RWPE1 (cell line): ENCODE measurements around the gene PKDCC.

Source experiments
- CTCF ChIA-PET: fragments of 350-600 bp; sonication (Branson Sonifier 250); formaldehyde crosslinking; extraction: SDS; loops from one replicate; lab custom pipeline; 2021; lab: Yijun Ruan, JAX
- POLR2A ChIA-PET: fragments of 400-600 bp; formaldehyde crosslinking; extraction: SDS; loops from one replicate; lab custom pipeline; 2020; ENCODE audit warnings: antibody characterized with exemption; ENCODE audit not compliant: low non-redundant PET; lab: Yijun Ruan, JAX
- DNase-seq: peaks from one replicate; pipeline ENCODE4 v3.0.0; 2012; ENCODE audit warnings: low spot score
- H3K27ac ChIP-seq: fragments of 450-650 bp; 2 replicates; pipeline ENCODE4 v1.5.1; 2017
- TF ChIP-seq, protein P1 (sequence below): fragments of 450-650 bp; conservative IDR thresholded peaks from 2 replicates; pipeline ENCODE4 v1.5.1; 2017; ENCODE audit warnings: low read depth, mild to moderate bottlenecking

Gene PKDCC

GRCh38 chr2:42071791-42072190 is 24.0 kb downstream of the PKDCC start:
- POLR2A ChIA-PET, result no interaction called here
- no peak for DNase-seq
- CTCF ChIA-PET, result interaction anchor here (0.8 to 2.1 kb wide), 3 partner anchors 202 to 219 kb away, joined by 3 to 6 read pairs (median 5); no protein-coding TSS in a partner anchor
- no peak overlapping the region for H3K27ac ChIP-seq
- TF ChIP-seq, protein P1, sequence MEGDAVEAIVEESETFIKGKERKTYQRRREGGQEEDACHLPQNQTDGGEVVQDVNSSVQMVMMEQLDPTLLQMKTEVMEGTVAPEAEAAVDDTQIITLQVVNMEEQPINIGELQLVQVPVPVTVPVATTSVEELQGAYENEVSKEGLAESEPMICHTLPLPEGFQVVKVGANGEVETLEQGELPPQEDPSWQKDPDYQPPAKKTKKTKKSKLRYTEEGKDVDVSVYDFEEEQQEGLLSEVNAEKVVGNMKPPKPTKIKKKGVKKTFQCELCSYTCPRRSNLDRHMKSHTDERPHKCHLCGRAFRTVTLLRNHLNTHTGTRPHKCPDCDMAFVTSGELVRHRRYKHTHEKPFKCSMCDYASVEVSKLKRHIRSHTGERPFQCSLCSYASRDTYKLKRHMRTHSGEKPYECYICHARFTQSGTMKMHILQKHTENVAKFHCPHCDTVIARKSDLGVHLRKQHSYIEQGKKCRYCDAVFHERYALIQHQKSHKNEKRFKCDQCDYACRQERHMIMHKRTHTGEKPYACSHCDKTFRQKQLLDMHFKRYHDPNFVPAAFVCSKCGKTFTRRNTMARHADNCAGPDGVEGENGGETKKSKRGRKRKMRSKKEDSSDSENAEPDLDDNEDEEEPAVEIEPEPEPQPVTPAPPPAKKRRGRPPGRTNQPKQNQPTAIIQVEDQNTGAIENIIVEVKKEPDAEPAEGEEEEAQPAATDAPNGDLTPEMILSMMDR, result no peak

DNA sequence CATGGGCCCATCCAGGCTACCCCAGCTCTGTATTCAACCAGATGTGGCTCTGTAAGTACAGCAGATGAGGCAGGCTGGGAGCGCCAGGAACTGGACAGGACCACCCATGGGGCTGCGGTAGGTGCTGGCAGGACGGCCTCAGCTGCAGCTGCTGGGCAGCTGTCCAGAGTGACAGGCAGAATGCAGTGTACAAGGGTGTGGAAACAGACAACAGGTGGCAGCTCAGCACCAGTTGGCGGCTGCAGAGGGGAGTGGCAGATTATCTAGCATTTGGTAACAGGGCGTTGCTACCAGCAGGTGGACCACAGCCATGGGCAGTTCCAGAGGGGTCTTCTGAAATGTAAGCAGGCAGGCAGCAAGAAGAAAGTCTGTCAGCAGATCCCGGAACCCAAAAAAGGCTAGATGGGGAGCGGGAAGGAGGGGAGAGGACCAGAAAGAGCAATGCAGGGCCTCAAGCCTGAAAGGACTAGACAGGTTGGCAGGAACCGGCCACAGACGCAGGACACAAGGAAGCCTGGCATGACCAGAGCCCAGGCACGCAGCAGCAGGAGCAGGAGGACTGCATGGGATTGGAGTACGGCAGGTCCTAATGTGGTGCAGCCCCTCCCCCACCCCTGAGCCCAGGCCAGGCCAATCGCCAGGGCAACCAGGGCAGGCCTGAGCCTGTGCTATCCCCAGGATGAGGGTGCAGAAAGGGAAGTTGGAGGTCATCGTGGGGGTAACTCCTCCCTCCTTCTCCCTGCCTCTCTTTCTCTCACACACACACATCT is 24.7 kb downstream of the PKDCC start:
- H3K27ac ChIP-seq, result peak overlapping the region; percentile 37; the same call in 1 of the 2 replicates
- ChIA-PET CTCF (interaction anchor here (0.8 to 2.1 kb wide), 3 partner anchors 203 to 219 kb away, joined by 3 to 6 read pairs (median 5); no protein-coding TSS in a partner anchor), POLR2A (no interaction called here)
- TF ChIP-seq, protein P1, result no peak
- no peak for DNase-seq

- TF ChIP-seq, protein P1, result no peak
These were observed 26.1 kb downstream of the PKDCC start for GRCh38 chr2:42073739-42074503.

GRCh38 chr2:42074661-42075060 is 26.8 kb downstream of the PKDCC start:
- no peak for DNase-seq
- CTCF ChIA-PET, result interaction anchor here (0.9 kb wide), 1 partner anchor 205 kb away, joined by 3 read pairs; no protein-coding TSS in a partner anchor
- H3K27ac ChIP-seq, result no peak overlapping the region
- TF ChIP-seq, protein P1, result no peak
- POLR2A ChIA-PET, result no interaction called here

More at GRCh38 chr2:42073739-42074503, 26.1 kb downstream of the PKDCC start:
- no peak for DNase-seq
- ChIA-PET CTCF (no interaction called here), POLR2A (no interaction called here)
- H3K27ac ChIP-seq, result no peak overlapping the region

GRCh38 chr2:42076357-42077225 is 28.8 kb downstream of the PKDCC start:
- POLR2A ChIA-PET, result no interaction called here
- H3K27ac ChIP-seq, result no peak overlapping the region
- TF ChIP-seq, protein P1, result no peak
- CTCF ChIA-PET, result no interaction called here
- no peak for DNase-seq

DNA sequence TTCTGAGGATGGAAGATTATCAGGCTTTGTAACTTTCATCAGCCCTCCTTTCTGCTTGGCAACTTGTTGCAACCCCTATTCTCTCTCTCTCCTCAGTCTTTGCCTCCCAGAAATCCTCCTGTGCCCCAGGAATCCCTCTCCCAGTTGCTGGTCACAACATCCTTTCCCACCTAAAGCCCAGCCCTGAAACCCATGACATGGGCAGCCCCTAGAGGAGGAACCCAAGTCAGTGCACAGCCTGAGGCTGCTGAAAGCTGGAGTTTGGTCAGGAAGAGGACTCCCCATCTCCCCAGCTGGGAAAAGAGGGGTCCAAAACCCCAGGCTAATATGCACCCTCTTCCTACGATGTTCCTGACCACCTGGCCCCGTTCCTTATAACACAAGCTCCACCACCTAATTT is 29.5 kb downstream of the PKDCC start:
- CTCF ChIA-PET, result interaction anchor here (0.5 kb wide), 1 partner anchor 173 kb away, joined by 4 read pairs; no protein-coding TSS in a partner anchor
- no peak for DNase-seq
- POLR2A ChIA-PET, result no interaction called here
- TF ChIP-seq, protein P1, result no peak
- H3K27ac ChIP-seq, result no peak overlapping the region
